HG03354 (cell line): ENCODE results near the gene TMCC2.

ENCODE experiments used
- ATAC-seq: cut with Tn5 transposase; IDR thresholded peaks from one replicate; pipeline ENCODE4 v1.9.1; 2021; ENCODE audit warnings: mild to moderate bottlenecking; ENCODE audit not compliant: unreplicated experiment, poor library complexity, severe bottlenecking

TMCC2 gene

GRCh38 chr1:205257735-205258134 lies 30.0 kb downstream of the TMCC2 start:
- ATAC-seq = no peak

- ATAC-seq = no peak
These were observed 30.5 kb downstream of the TMCC2 start for GRCh38 chr1:205258261-205258691.

GRCh38 chr1:205258719-205259118 lies 31.0 kb downstream of the TMCC2 start:
- no peak for ATAC-seq

GRCh38 chr1:205259324-205259832 lies 31.6 kb downstream of the TMCC2 start:
- no peak for ATAC-seq

- ATAC-seq = no peak
These were observed 32.3 kb downstream of the TMCC2 start for GRCh38 chr1:205259998-205260397.

GRCh38 chr1:205260948-205261732 lies 33.4 kb downstream of the TMCC2 start:
- no peak for ATAC-seq

- ATAC-seq = no peak
These were observed 34.4 kb downstream of the TMCC2 start for GRCh38 chr1:205261946-205262691.

- ATAC-seq = no peak
These were observed 35.0 kb downstream of the TMCC2 start for GRCh38 chr1:205262731-205263171.

- ATAC-seq = no peak
These were observed 35.9 kb downstream of the TMCC2 start for GRCh38 chr1:205263580-205264190.

- no peak for ATAC-seq
These were observed 39.0 kb downstream of the TMCC2 start for GRCh38 chr1:205266611-205267305.

- ATAC-seq = no peak
These were observed 39.7 kb downstream of the TMCC2 start for GRCh38 chr1:205267306-205267902.

GRCh38 chr1:205268846-205269680 lies 41.3 kb downstream of the TMCC2 start:
- ATAC-seq = no peak

- ATAC-seq = no peak
These were observed 42.0 kb downstream of the TMCC2 start for GRCh38 chr1:205269711-205270110.

- ATAC-seq = no peak
These were observed 42.5 kb downstream of the TMCC2 start for GRCh38 chr1:205270271-205270670.

GRCh38 chr1:205270764-205271163 lies 43.0 kb downstream of the TMCC2 start:
- no peak for ATAC-seq

- ATAC-seq = no peak
These were observed 43.5 kb downstream of the TMCC2 start for GRCh38 chr1:205271277-205271676.

- ATAC-seq = no peak
These were observed 44.0 kb downstream of the TMCC2 start for GRCh38 chr1:205271745-205272144.

GRCh38 chr1:205272536-205272935 lies 44.8 kb downstream of the TMCC2 start:
- no peak for ATAC-seq

GRCh38 chr1:205273551-205273982 lies 45.8 kb downstream of the TMCC2 start:
- peak; percentile 84 for ATAC-seq
